Esophagus squamous epithelium (tissue), 5 donors: ENCODE results near the gene LPP. TPM values are rescaled to one million over a fixed set of nuclear protein-coding genes. Genes with fewer than 3 reads are reported as not detected.

Experiments
- DNase-seq: peaks from one replicate; lab custom pipeline; 2025; lab: John Stamatoyannopoulos, UW
- H3K27ac ChIP-seq, 4 donors: fragments of 200-600 bp; sonication (generic); one replicate each; pipeline ENCODE4 v1.5.1; 2016 to 2019; ENCODE audit warnings: mild to moderate bottlenecking in 1 of 4
- H3K27me3 ChIP-seq, 4 donors: fragments of 200-600 bp; sonication (generic); 1 replicate in 3 of 4; 2 replicates in 1 of 4; pipeline versions ENCODE4 v1.5.1 to v1.6.0; 2017 to 2021; ENCODE audit warnings: antibody characterized with exemption in 1 of 4
- H3K36me3 ChIP-seq, 3 donors: fragments of 200-600 bp; sonication (generic); one replicate each; pipeline ENCODE4 v1.5.1; 2016 to 2019
- H3K4me1 ChIP-seq, 3 donors: fragments of 200-600 bp; sonication (generic); one replicate each; pipeline ENCODE4 v1.5.1; 2017 to 2019
- H3K4me3 ChIP-seq, 4 donors: fragments of 200-600 bp; sonication (generic); 1 replicate in 3 of 4; 2 replicates in 1 of 4; pipeline ENCODE4 v1.5.1; 2016 to 2019; ENCODE audit warnings: mild to moderate bottlenecking in 2 of 4, moderate library complexity in 1 of 4
- H3K9me3 ChIP-seq, 3 donors: fragments of 200-600 bp; sonication (generic); one replicate each; pipeline ENCODE4 v1.5.1; 2016 to 2019
- CTCF ChIP-seq, 6 experiments: fragments of 450-650 bp in 4 of 6; fragments of 200-600 bp in 2 of 6; sonication (generic) in 2 of 6; IDR thresholded peaks; one replicate each; pipeline ENCODE4 v1.5.1; 2016 to 2019; ENCODE audit warnings: antibody characterized with exemption in 6 of 6, mild to moderate bottlenecking in 4 of 6, moderate library complexity in 4 of 6
- POLR2A ChIP-seq, 4 donors: fragments of 450-650 bp; IDR thresholded peaks; one replicate each; pipeline ENCODE4 v1.6.1; 2017; ENCODE audit warnings: antibody characterized with exemption in 4 of 4, mild to moderate bottlenecking in 4 of 4, moderate library complexity in 3 of 4
- WGBS, 2 donors: methylation state at CpG; one replicate each; pipeline ENCODE4 v1.1.5; 2018; 5-methylcytosine and 5-hydroxymethylcytosine counted together
- intact Hi-C: fragments of 100-400 bp; cut with DNase I; formaldehyde crosslinking; loops from one replicate; pipeline ENCODE4 v1.15.0; 2022
- total RNA-seq, 4 donors: library from RNA; depleted of rRNA; stranded (reverse); fragments of >200 nt; gene quantifications; one replicate each; pipeline ENCODE4 v1.1.0, GENCODE V29; 2016
- donor health status: DM: yes; HTN: yes; CAD: no.

LPP gene
- total RNA-seq, 4 donors from 2014 or later = 41.4 to 369 (median 97.3) TPM

GRCh38 chr3:188296761-188297612 lies 143.0 kb downstream of the LPP start:
- intact Hi-C loops = no loop called here
- TF ChIP-seq CTCF (IDR thresholded peaks at IDR 0.05) = no peak
- TF ChIP-seq POLR2A (IDR thresholded peaks at IDR 0.05) = no peak
- no peaks in the 10 kb centered on the region for H3K36me3 ChIP-seq
- no peak overlapping the region for H3K4me3 ChIP-seq
- DNase-seq = no peak
- WGBS, 2 donors = 55 to 56% methylated on average over 5 of the region's 5 CpGs
- H3K4me1 ChIP-seq = peaks cover 26 to 63% (median 53%) of the 10 kb centered on the region in 3 donors
- H3K9me3 ChIP-seq = no peaks in the 10 kb centered on the region
- no peaks in the 10 kb centered on the region for H3K27me3 ChIP-seq
- peak overlapping the region in 3 of 4 donors; percentile 5 to 81 (median 80) for H3K27ac ChIP-seq

GRCh38 chr3:188298585-188298984 lies 144.6 kb downstream of the LPP start:
- intact Hi-C loops = no loop called here
- Histone ChIP-seq H3K4me3 (no peak overlapping the region), H3K27me3 (no peaks in the 10 kb centered on the region), H3K36me3 (no peaks in the 10 kb centered on the region), H3K9me3 (no peaks in the 10 kb centered on the region), H3K4me1 (peaks cover 26 to 59% (median 53%) of the 10 kb centered on the region in 3 donors), H3K27ac (peak overlapping the region in 3 of 4 donors; percentile 21 to 47 (median 46))
- DNase-seq = no peak
- TF ChIP-seq CTCF (IDR thresholded peaks at IDR 0.05) = no peak
- TF ChIP-seq POLR2A (IDR thresholded peaks at IDR 0.05) = no peak
- 31 to 34% methylated on average over 3 of the region's 3 CpGs for WGBS, 2 donors

GRCh38 chr3:188299068-188299467 lies 145.1 kb downstream of the LPP start:
- intact Hi-C loops = no loop called here
- Histone ChIP-seq H3K9me3 (no peaks in the 10 kb centered on the region), H3K36me3 (no peaks in the 10 kb centered on the region), H3K4me1 (peaks cover 26 to 55% (median 51%) of the 10 kb centered on the region in 3 donors), H3K27ac (peak overlapping the region in 3 of 4 donors; percentile 21 to 47 (median 46)), H3K4me3 (no peak overlapping the region), H3K27me3 (no peaks in the 10 kb centered on the region)
- no peak for DNase-seq
- WGBS, 2 donors = 74 to 79% methylated on average over 11 of the region's 11 CpGs
- TF ChIP-seq POLR2A (IDR thresholded peaks at IDR 0.05) = no peak
- no peak for TF ChIP-seq CTCF (IDR thresholded peaks at IDR 0.05)

GRCh38 chr3:188299708-188300107 lies 145.8 kb downstream of the LPP start:
- DNase-seq = no peak
- Histone ChIP-seq H3K9me3 (no peaks in the 10 kb centered on the region), H3K36me3 (no peaks in the 10 kb centered on the region), H3K4me1 (peaks cover 21 to 49% (median 45%) of the 10 kb centered on the region in 3 donors), H3K27ac (peak overlapping the region in 3 of 4 donors; percentile 16 to 30 (median 21)), H3K4me3 (no peak overlapping the region), H3K27me3 (no peaks in the 10 kb centered on the region)
- TF ChIP-seq POLR2A (IDR thresholded peaks at IDR 0.05) = no peak
- TF ChIP-seq CTCF (IDR thresholded peaks at IDR 0.05) = no peak
- intact Hi-C loops = no loop called here
- 78 to 86% methylated on average over 2 of the region's 2 CpGs for WGBS, 2 donors

- no peaks in the 10 kb centered on the region for H3K36me3 ChIP-seq
- TF ChIP-seq POLR2A (IDR thresholded peaks at IDR 0.05) = no peak
- TF ChIP-seq CTCF (IDR thresholded peaks at IDR 0.05) = no peak
- 90 to 91% methylated on average over 1 of the region's 1 CpG for WGBS, 2 donors
- no peaks in the 10 kb centered on the region for H3K9me3 ChIP-seq
- H3K4me3 ChIP-seq = no peak overlapping the region
- H3K27me3 ChIP-seq = no peaks in the 10 kb centered on the region
- H3K4me1 ChIP-seq = peaks cover 13 to 34% (median 30%) of the 10 kb centered on the region in 3 donors
- intact Hi-C loops = no loop called here
- no peak overlapping the region for H3K27ac ChIP-seq
- no peak for DNase-seq
These were observed 147.2 kb downstream of the LPP start for GRCh38 chr3:188301147-188301546.
